ENCODE measurements around the gene SETDB2. TPM values are rescaled to one million over a fixed set of nuclear protein-coding genes. Genes with fewer than 3 reads are reported as not detected.

The SETDB2 gene
- total and polyA plus RNA-seq, 2 of the 4 experiments (the other 2 are of a cell fraction): 4.3 to 5.7 TPM

DNA sequence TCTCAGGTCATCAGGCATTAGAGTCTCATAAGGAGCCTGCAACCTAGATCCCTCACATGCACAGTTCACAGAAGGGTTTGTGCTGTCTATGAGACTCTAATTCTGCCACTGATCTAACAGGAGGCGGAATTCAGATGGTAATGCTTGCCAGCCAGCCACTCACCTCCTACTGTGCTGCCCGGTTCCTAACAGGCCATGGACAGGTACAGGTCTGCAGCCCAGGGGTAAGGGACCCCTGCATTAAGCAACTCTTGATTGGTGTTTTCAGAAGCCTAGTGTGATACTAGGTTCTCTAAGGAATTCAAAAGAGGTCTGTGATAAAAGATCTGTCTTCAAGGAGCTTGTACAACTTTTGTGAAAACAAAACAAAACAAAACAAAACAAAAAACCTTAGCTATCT, 31.3 kb upstream of the SETDB2 start:
- Histone ChIP-seq H3K9me1 (ENCODE audit: insufficient read depth, low read length) (no peaks in the 10 kb centered on the region; the same call in 1 of the 2 replicates), H2AK5ac (ENCODE audit: low read depth, low read length) (peak overlapping the region; percentile 24; the same call in 1 of the 2 replicates), H3K56ac (ENCODE audit: extremely low read depth, insufficient read depth, low read length) (no peak overlapping the region), H3K79me1 (ENCODE audit: low read depth in 1 of 2, low read length in 2 of 2) (no peaks in the 10 kb centered on the region), H3K14ac (replicated peaks; ENCODE audit: low read depth, low read length) (no peak overlapping the region), H3K4ac (ENCODE audit: low read depth, low read length) (no peak overlapping the region), H2BK15ac (ENCODE audit: low read depth, low read length) (no peak overlapping the region), H3K9me3 (ENCODE audit: control insufficient read depth, insufficient read depth, low read length) (no peaks in the 10 kb centered on the region), H3K4me2 (ENCODE audit: low read depth, low read length) (no peak overlapping the region), H4K5ac (ENCODE audit: low read depth, low read length) (no peak overlapping the region), H3K36me3 (ENCODE audit: control insufficient read depth, insufficient read depth, low read length) (no peaks in the 10 kb centered on the region), H4K8ac (ENCODE audit: low read depth in 2 of 2, low read length in 2 of 2) (no peak overlapping the region), H2AK9ac (replicated peaks; ENCODE audit: low read depth, low read length, poor library complexity) (no peak overlapping the region), H3K27me3 (ENCODE audit: control insufficient read depth, insufficient read depth, low read length) (no peaks in the 10 kb centered on the region), H2AFZ (replicated peaks; ENCODE audit: low read length, poor library complexity) (no peak overlapping the region), H2BK120ac (ENCODE audit: low read depth, low read length) (no peak overlapping the region), H3K4me3 (ENCODE audit: insufficient read depth, low read depth, low read length) (no peak overlapping the region), H3K23ac (ENCODE audit: low read depth, low read length) (no peak overlapping the region), H2BK20ac (ENCODE audit: low read depth, low read length) (no peak overlapping the region), H4K20me1 (ENCODE audit: insufficient read depth, low read length) (no peaks in the 10 kb centered on the region), H4K91ac (ENCODE audit: insufficient read depth, low read depth, low read length) (no peak overlapping the region), H3K18ac (ENCODE audit: low read depth, low read length) (no peak overlapping the region), H3K4me1 (ENCODE audit: control insufficient read depth, insufficient read depth, low read length) (no peaks in the 10 kb centered on the region), H2BK5ac (ENCODE audit: low read depth, low read length, poor library complexity, severe bottlenecking) (no peak overlapping the region), H3K27ac (ENCODE audit: insufficient read depth, low read length) (no peak overlapping the region), H3K9ac (ENCODE audit: low read depth, low read length) (no peak overlapping the region)
- no CpG with 5 or more reads among the region's 2 CpGs for WGBS, 2 experiments (ENCODE audit: extremely low coverage in 2 of 2, insufficient read length in 1 of 2)
- no TSS peak for BruUV-seq (replicated peaks)
- in situ Hi-C loops (cut with MboI; ENCODE audit: low sequenced_read_pairs) (no loop called here), dilution Hi-C loops (cut with HindIII; ENCODE audit: low sequenced_read_pairs, unreplicated experiment) (no loop called here), intact Hi-C loops (cut with micrococcal nuclease) (no loop called here)
- no peak for ATAC-seq (ENCODE audit: low read depth)
- DNase-seq: no peak
- no peak for TF ChIP-seq CEBPB (IDR thresholded peaks at IDR 0.05; ENCODE audit: low read depth, low read length)
- ChIA-PET CTCF (no interaction called here), POLR2A (ENCODE audit: unreplicated experiment) (no interaction called here)

All from IMR-90 (cell line).